ENCODE data around the gene PDLIM7.
"Not testable (repeated sequence)": the region's sequence is repeated elsewhere in the genome, so short reads cannot be mapped to it uniquely, and the experiment has no call there.

The PDLIM7 gene

GRCh38 chr5:177487144-177487543 is 10.3 kb downstream of the PDLIM7 start:
- Mint-ChIP-seq H3K4me1 (ENCODE audit: low read depth) (peaks cover 55% of the 10 kb centered on the region), H3K27me3 (peaks cover 60% of the 10 kb centered on the region), H3K27ac (no peak overlapping the region), H3K4me3 (no peak overlapping the region), H3K36me3 (ENCODE audit: low read depth) (peaks cover 98% of the 10 kb centered on the region), H3K9me3 (no peaks in the 10 kb centered on the region)
- intact Hi-C loops (cut with micrococcal nuclease) = no loop called here

DNA sequence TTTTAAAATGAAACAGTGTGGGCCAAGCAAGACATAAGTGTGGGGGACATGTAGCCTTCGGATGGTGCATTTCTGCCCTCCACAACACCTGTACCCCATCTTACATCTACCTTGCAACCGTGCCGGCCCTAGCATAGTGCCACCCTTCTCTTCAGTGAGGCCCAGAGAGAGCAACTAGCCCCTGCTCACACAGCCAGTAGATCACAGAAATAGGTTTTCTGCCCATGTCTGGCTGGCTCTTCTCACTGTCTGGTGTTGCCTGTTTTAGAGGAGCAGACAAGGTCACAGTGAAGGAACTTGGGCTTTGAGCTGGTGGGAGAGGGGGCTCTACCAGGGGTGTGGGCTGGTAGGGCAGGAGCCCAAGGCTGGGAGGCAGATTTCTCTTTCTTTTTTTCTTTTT is 11.1 kb downstream of the PDLIM7 start:
- H3K9me3 Mint-ChIP-seq = no peaks in the 10 kb centered on the region
- intact Hi-C loops (cut with micrococcal nuclease) = no loop called here
- peaks cover 93% of the 10 kb centered on the region for H3K36me3 Mint-ChIP-seq (ENCODE audit: low read depth)
- peaks cover 51% of the 10 kb centered on the region for H3K4me1 Mint-ChIP-seq (ENCODE audit: low read depth)
- no peak overlapping the region for H3K4me3 Mint-ChIP-seq
- H3K27me3 Mint-ChIP-seq = peaks cover 59% of the 10 kb centered on the region
- H3K27ac Mint-ChIP-seq = no peak overlapping the region

DNA sequence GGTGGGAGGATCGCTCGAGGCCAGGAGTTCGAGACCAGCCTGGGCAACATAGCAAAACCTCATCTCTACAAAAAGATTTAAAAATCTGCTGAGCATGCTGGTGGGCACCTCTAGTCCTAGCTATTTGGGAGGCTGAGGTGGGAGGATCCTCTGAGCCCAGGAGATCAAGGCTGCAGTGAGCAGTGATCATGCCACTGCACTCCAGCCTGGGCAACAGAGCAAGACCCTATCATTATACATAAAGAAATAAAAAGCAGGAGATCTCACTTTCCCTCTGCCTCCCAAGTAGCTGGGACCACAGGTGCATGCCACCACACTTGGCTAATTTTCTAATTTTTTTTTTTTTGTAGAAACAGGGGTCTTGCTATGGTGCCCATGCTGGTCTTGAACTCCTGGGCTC is 11.7 kb downstream of the PDLIM7 start:
- H3K27ac Mint-ChIP-seq; H3K9me3 Mint-ChIP-seq; intact Hi-C loops (cut with micrococcal nuclease); H3K4me3 Mint-ChIP-seq: not testable (repeated sequence)
- Mint-ChIP-seq H3K4me1 (ENCODE audit: low read depth) (peaks cover 46% of the 10 kb centered on the region), H3K36me3 (ENCODE audit: low read depth) (peaks cover 88% of the 10 kb centered on the region), H3K27me3 (peaks cover 58% of the 10 kb centered on the region)

DNA sequence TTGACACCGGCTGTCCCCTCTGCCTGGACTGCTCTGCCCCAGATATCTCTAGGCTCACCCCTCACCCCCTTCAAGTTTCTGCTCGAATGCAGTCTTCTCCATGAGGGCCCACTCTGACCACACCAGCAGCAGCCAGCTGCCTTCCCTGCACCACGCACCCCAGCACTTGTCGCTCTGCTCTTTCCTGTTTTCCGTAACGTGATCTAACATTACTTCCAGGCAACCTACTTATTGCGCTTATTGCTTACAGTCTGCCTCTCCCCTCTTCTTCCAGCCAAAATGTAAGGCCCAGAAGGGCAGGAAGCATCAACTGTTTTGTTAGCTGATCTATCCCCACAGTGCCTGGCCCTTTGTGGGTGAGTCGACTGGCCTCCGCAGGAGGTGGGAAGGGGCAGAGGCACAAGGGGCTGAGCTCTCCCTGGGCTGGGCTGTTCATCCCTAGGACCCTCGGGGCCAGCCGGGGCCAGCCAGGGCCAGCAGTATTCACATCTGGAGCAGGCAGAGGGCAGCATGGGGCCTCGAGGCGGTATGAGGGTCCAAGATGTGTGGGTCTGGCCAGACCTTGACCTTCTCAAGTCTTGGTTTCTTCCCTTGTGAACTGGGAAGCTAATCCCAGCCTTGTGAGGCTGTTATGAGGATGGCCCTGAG is 12.4 kb downstream of the PDLIM7 start:
- Mint-ChIP-seq H3K27ac (no peak overlapping the region), H3K9me3 (no peaks in the 10 kb centered on the region)

GRCh38 chr5:177483994-177484901 is 13.2 kb downstream of the PDLIM7 start:
- Mint-ChIP-seq H3K4me3 (no peak overlapping the region), H3K27me3 (peaks cover 56% of the 10 kb centered on the region), H3K9me3 (no peaks in the 10 kb centered on the region), H3K36me3 (ENCODE audit: low read depth) (peaks cover 73% of the 10 kb centered on the region), H3K27ac (no peak overlapping the region), H3K4me1 (ENCODE audit: low read depth) (peaks cover 51% of the 10 kb centered on the region)
- intact Hi-C loops (cut with micrococcal nuclease) = no loop called here

More for the DNA sequence above, 12.4 kb downstream of the PDLIM7 start:
- no peak overlapping the region for H3K4me3 Mint-ChIP-seq
- intact Hi-C loops (cut with micrococcal nuclease) = no loop called here
- peaks cover 56% of the 10 kb centered on the region for H3K27me3 Mint-ChIP-seq
- peaks cover 45% of the 10 kb centered on the region for H3K4me1 Mint-ChIP-seq (ENCODE audit: low read depth)
- peaks cover 81% of the 10 kb centered on the region for H3K36me3 Mint-ChIP-seq (ENCODE audit: low read depth)

DNA sequence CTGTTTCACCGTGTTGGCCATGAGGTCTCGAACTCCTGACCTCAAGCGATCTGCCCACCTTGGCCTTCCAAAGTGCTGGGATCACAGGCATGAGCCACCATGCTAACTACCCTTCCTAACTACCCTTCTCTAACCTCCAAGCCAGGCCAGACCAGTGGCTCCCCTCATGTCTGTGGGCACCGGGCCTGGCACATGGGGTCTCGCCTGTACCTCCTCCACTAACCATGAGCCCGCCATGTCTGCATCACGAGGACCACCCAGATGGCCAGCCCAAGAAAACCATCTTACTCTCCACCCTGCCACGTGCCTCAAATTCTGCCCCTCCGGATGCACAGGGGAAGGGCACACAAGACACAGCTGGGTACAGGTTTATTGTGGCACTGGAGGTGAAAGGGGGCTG is 14.4 kb downstream of the PDLIM7 start:
- peaks cover 63% of the 10 kb centered on the region for H3K27me3 Mint-ChIP-seq
- H3K4me1 Mint-ChIP-seq (ENCODE audit: low read depth) = peaks cover 58% of the 10 kb centered on the region
- H3K4me3 Mint-ChIP-seq = no peak overlapping the region
- peaks cover 61% of the 10 kb centered on the region for H3K36me3 Mint-ChIP-seq (ENCODE audit: low read depth)
- no peak overlapping the region for H3K27ac Mint-ChIP-seq
- intact Hi-C loops (cut with micrococcal nuclease) = no loop called here
- no peaks in the 10 kb centered on the region for H3K9me3 Mint-ChIP-seq

GRCh38 chr5:177482359-177482795 is 15.0 kb downstream of the PDLIM7 start:
- Mint-ChIP-seq H3K9me3 (no peaks in the 10 kb centered on the region), H3K36me3 (ENCODE audit: low read depth) (peaks cover 55% of the 10 kb centered on the region), H3K27ac (no peak overlapping the region), H3K4me1 (ENCODE audit: low read depth) (peaks cover 64% of the 10 kb centered on the region), H3K4me3 (no peak overlapping the region), H3K27me3 (peaks cover 62% of the 10 kb centered on the region)
- intact Hi-C loops (cut with micrococcal nuclease) = no loop called here

GRCh38 chr5:177479774-177480173 is 17.6 kb downstream of the PDLIM7 start:
- H3K4me3 Mint-ChIP-seq = no peak overlapping the region
- peaks cover 31% of the 10 kb centered on the region for H3K36me3 Mint-ChIP-seq (ENCODE audit: low read depth)
- peaks cover 66% of the 10 kb centered on the region for H3K27me3 Mint-ChIP-seq
- peak overlapping the region; percentile 12 for H3K27ac Mint-ChIP-seq
- intact Hi-C loops (cut with micrococcal nuclease) = no loop called here
- H3K4me1 Mint-ChIP-seq (ENCODE audit: low read depth) = peaks cover 83% of the 10 kb centered on the region
- no peaks in the 10 kb centered on the region for H3K9me3 Mint-ChIP-seq

DNA sequence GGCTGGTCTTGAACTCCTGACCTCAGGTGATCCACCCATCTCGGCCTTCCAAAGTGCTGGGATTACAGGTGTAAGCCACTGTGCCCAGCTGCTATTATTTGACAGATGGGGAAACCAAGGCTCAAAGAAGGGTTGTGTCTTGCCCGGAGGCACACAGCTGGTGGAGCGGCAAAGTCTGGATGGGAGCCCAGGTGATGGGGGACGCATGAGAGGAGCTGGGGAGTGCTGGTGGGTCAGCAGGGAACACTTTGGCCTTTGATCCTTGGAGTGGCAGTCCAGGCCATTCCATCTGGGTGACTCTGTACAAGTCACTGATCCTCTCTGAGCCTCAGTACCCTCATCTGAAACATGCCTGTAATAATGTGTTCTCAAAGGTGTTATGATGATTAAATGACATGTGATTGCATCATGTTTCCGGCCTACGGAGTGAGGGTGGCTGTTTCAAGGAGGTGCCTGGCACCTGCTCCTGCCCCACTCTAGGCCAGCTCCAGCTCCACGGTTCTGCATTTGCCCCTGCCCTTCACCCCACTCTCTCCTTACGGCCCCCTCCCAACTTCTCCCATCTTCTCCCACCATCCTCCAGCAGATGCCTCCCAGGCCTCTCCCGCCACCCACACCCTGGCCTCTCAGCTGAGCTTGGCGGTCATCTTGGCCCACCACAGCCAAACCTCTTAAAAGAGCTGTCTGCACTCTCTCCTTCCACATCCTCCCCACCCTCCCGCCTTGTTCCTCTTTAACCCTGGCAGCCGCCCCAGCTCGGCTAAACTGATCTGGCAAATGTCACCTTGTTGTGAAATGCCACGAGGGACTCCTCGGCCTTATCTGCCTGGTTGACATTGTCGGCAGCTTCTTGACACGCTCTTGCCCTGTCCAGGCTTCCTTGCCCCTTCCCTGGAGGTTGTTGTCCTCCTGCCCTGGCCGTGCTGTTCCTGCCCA is 18.4 kb downstream of the PDLIM7 start:
- no peaks in the 10 kb centered on the region for H3K9me3 Mint-ChIP-seq
- H3K27ac Mint-ChIP-seq = peak overlapping the region; percentile 12
- peaks cover 83% of the 10 kb centered on the region for H3K4me1 Mint-ChIP-seq (ENCODE audit: low read depth)
- H3K4me3 Mint-ChIP-seq = peak overlapping the region; percentile 14
- H3K36me3 Mint-ChIP-seq (ENCODE audit: low read depth) = peaks cover 23% of the 10 kb centered on the region
- intact Hi-C loops (cut with micrococcal nuclease) = no loop called here
- H3K27me3 Mint-ChIP-seq = peaks cover 66% of the 10 kb centered on the region

DNA sequence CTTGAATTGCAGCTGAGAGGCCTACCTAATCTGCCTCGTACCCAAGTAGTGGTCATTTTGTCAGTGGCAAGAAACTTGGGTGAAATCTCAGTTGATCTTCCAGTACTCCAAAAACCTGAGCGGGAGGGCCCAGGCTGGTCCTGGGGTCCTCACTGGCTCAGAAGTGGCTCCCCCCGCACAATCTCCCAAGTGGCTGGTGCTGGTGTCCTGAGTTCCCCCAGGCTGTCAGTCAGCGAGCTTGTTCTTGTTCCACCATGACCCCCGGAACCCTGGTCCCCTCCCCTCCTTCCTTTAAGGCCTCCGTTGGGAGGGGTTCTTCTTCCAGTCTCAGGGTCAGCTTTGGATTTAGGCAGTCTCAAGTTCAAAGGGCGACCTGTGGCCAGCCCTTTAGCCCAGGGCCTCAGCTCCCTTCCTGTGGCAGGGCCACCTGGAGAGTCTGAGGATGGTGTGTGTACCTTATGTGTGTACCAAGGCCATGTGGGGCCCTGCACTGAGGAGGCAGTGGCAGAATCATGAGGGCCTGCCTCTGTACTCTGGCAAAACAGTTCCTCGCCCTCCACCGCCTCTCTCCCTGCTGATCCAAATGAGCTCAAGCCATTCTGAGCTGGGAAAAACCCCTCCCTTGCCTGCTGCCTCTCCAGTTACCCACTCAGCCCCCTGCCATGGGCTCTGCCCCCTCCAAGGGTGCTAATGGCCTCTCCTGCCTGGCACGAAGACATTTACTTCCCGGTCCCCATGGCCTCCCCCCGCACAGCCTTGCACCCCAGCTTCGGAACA is 19.5 kb downstream of the PDLIM7 start:
- H3K27ac Mint-ChIP-seq = peak overlapping the region; percentile 12
- intact Hi-C loops (cut with micrococcal nuclease) = no loop called here
- peaks cover 59% of the 10 kb centered on the region for H3K27me3 Mint-ChIP-seq
- H3K4me3 Mint-ChIP-seq = no peak overlapping the region
- H3K9me3 Mint-ChIP-seq = no peaks in the 10 kb centered on the region
- peaks cover 77% of the 10 kb centered on the region for H3K4me1 Mint-ChIP-seq (ENCODE audit: low read depth)
- peaks cover 12% of the 10 kb centered on the region for H3K36me3 Mint-ChIP-seq (ENCODE audit: low read depth)

DNA sequence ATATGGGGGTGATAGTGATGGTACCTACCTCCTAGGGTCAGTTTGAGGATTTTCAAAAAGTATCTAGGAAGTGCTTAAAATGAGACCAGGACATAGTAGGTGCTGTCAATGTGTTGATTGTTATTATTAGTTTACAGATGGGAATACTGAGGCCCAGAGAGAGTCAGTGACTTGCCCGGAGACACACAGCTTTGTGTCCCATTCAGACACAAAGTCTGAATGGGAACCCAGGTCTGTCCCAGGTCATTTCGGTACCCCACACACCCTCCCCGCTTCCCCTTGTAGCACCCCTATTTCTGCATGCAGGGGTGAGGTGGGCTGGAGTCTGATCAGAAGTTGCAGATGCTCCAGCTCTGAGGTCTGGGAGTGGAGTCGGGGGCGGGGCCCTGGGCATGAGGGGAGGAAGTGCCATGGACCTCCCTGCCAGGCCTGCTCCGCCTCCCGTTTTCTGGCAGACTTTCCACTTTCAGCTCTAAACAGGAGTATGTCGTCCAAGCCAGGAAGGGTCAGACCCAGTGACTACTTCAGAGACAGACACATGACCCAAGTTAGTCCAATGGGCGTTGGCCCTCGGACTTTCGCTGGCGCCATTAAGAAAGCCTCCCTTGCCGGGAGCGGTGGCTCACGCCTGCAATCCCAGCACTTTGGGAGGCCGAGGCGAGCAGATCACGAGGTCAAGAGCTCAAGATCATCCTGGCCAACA is 20.7 kb downstream of the PDLIM7 start:
- H3K9me3 Mint-ChIP-seq = no peaks in the 10 kb centered on the region
- intact Hi-C loops (cut with micrococcal nuclease) = no loop called here
- H3K36me3 Mint-ChIP-seq (ENCODE audit: low read depth) = no peaks in the 10 kb centered on the region
- H3K27ac Mint-ChIP-seq = no peak overlapping the region
- peaks cover 62% of the 10 kb centered on the region for H3K27me3 Mint-ChIP-seq
- no peak overlapping the region for H3K4me3 Mint-ChIP-seq
- peaks cover 79% of the 10 kb centered on the region for H3K4me1 Mint-ChIP-seq (ENCODE audit: low read depth)

- Mint-ChIP-seq H3K9me3 (no peaks in the 10 kb centered on the region), H3K27me3 (peaks cover 71% of the 10 kb centered on the region), H3K4me1 (ENCODE audit: low read depth) (peaks cover 87% of the 10 kb centered on the region), H3K27ac (no peak overlapping the region), H3K4me3 (no peak overlapping the region), H3K36me3 (ENCODE audit: low read depth) (no peaks in the 10 kb centered on the region)
- intact Hi-C loops (cut with micrococcal nuclease) = no loop called here
Observed at GRCh38 chr5:177475563-177476427, 21.6 kb downstream of the PDLIM7 start.
